RWPE2 (cell line): ENCODE measurements around the gene PCSK4.
A peak's percentile ranks its signal among the peaks of the same experiment; 100 is the strongest.

ENCODE experiments used
- ATAC-seq: fragments of 200-7000 bp; cut with Tn5 transposase; 3 replicates; pipeline ENCODE4 v1.9.1; 2021; ENCODE audit warnings: low read depth
- DNase-seq: peaks from one replicate; pipeline ENCODE4 v3.0.0-alpha.2; 2020; ENCODE audit warnings: low spot score
- H3K27ac ChIP-seq: fragments of 450-650 bp; 2 replicates; pipeline ENCODE4 v1.5.1; 2017; ENCODE audit warnings: mild to moderate bottlenecking; ENCODE audit not compliant: poor library complexity, severe bottlenecking
- H3K27me3 ChIP-seq: fragments of 250-450 bp; sonication (Bioruptor Pico); 2 replicates; pipeline ENCODE4 v1.5.1; 2021; ENCODE audit warnings: mild to moderate bottlenecking, moderate library complexity; ENCODE audit not compliant: insufficient read depth, poor library complexity, severe bottlenecking
- H3K36me3 ChIP-seq: fragments of 250-450 bp; sonication (Bioruptor Pico); 2 replicates; pipeline ENCODE4 v1.5.1; 2020; ENCODE audit warnings: low read depth, mild to moderate bottlenecking, moderate library complexity
- H3K4me1 ChIP-seq: fragments of 250-450 bp; sonication (Bioruptor Pico); 2 replicates; pipeline ENCODE4 v1.5.1; 2021; ENCODE audit warnings: mild to moderate bottlenecking, moderate library complexity; ENCODE audit not compliant: insufficient read depth, poor library complexity, severe bottlenecking
- H3K4me3 ChIP-seq: fragments of 250-450 bp; sonication (Bioruptor Pico); 2 replicates; pipeline ENCODE4 v1.5.1; 2021; ENCODE audit warnings: mild to moderate bottlenecking, moderate library complexity; ENCODE audit not compliant: severe bottlenecking
- H3K9me3 ChIP-seq: fragments of 250-450 bp; sonication (Bioruptor Pico); 2 replicates; pipeline ENCODE4 v1.5.1; 2021; ENCODE audit warnings: mild to moderate bottlenecking, moderate library complexity; ENCODE audit not compliant: severe bottlenecking
- CTCF ChIP-seq: fragments of 450-650 bp; IDR thresholded peaks from one replicate; pipeline ENCODE4 v1.5.1; 2017; ENCODE audit warnings: mild to moderate bottlenecking, moderate library complexity; ENCODE audit not compliant: poor library complexity, severe bottlenecking

The PCSK4 gene

DNA sequence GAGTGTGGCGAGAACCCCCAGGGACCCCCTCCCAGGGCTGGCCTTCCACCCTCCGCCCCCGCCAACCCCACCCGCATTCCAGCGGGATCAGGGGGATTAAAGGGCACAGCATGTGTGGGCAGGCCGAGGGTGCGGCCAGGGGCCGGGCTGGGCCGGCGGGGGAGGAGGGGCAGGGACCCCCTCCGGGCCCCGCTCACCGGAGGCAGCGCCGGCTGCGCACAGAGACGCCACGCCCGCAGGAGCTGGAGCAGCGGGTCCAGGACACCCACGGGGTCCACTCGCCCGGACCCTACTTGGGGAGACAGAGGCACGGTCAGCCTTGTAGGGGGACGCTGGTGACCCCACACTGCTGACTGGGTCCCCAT is 20.3 kb upstream of the PCSK4 start:
- no peaks in the 10 kb centered on the region for H3K36me3 ChIP-seq
- peaks cover 4% of the 10 kb centered on the region for H3K4me1 ChIP-seq
- H3K9me3 ChIP-seq, result peaks cover 2% of the 10 kb centered on the region
- TF ChIP-seq CTCF, result no peak
- H3K27ac ChIP-seq, result peak overlapping the region; percentile 19
- ATAC-seq, result no peak
- H3K27me3 ChIP-seq, result no peaks in the 10 kb centered on the region
- no peak overlapping the region for H3K4me3 ChIP-seq
- DNase-seq, result no peak

GRCh38 chr19:1509602-1510441 is 19.7 kb upstream of the PCSK4 start:
- ATAC-seq (no peak), DNase-seq (no peak)
- H3K36me3 ChIP-seq, result no peaks in the 10 kb centered on the region
- H3K27ac ChIP-seq, result peak overlapping the region; percentile 19
- peaks cover 2% of the 10 kb centered on the region for H3K9me3 ChIP-seq
- no peaks in the 10 kb centered on the region for H3K27me3 ChIP-seq
- H3K4me1 ChIP-seq, result peaks cover 4% of the 10 kb centered on the region
- TF ChIP-seq CTCF, result no peak
- H3K4me3 ChIP-seq, result no peak overlapping the region

- no peaks in the 10 kb centered on the region for H3K36me3 ChIP-seq
- TF ChIP-seq CTCF, result no peak
- DNase-seq (no peak), ATAC-seq (no peak)
- H3K9me3 ChIP-seq, result peaks cover 2% of the 10 kb centered on the region
- H3K4me1 ChIP-seq, result peaks cover 4% of the 10 kb centered on the region
- H3K4me3 ChIP-seq, result no peak overlapping the region
- H3K27me3 ChIP-seq, result no peaks in the 10 kb centered on the region
- peak overlapping the region; percentile 38 for H3K27ac ChIP-seq
Measured at GRCh38 chr19:1508507-1508856, 18.3 kb upstream of the PCSK4 start.

- Histone ChIP-seq H3K27me3 (no peaks in the 10 kb centered on the region), H3K4me3 (peak overlapping the region; percentile 19), H3K9me3 (peaks cover 2% of the 10 kb centered on the region), H3K27ac (peak overlapping the region; percentile 38), H3K4me1 (peaks cover 4% of the 10 kb centered on the region), H3K36me3 (no peaks in the 10 kb centered on the region)
- ATAC-seq, result peak; percentile 76
- no peak for TF ChIP-seq CTCF
- peak; percentile 91 for DNase-seq
Measured at GRCh38 chr19:1507763-1508506, 17.8 kb upstream of the PCSK4 start.
